ENCODE data around the gene AIPL1.

DNA sequence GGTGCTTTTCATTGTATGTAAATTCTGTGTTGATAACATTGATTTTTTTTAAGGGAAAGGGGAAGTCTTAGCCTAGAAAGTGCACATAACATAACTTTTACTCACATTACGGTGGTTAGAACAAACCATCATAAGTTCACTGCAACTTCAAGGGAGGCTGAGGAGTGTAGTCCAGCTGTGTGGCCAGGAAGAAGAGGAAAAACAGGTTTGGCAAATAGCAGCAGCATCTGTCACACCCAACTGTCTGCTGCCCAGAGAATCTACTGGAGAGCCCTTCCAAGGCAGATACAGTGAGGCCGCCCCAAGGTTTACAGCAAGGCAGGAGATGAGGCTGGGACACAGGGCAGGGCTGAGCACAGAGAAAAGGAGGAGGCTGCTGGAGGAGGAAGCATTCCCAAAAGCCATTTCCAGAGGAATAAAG lies 60.6 kb downstream of the AIPL1 start:
- TF ChIP-seq SUZ12 (IDR thresholded peaks at IDR 0.05) (no peak), BHLHE40 (IDR thresholded peaks at IDR 0.05; ENCODE audit: borderline replicate concordance) (no peak), L3MBTL2 (conservative IDR thresholded peaks at IDR 0.05) (no peak), FOXM1 (IDR thresholded peaks at IDR 0.05; ENCODE audit: borderline replicate concordance) (no peak), FOXA1 (IDR thresholded peaks at IDR 0.05) (no peak), FOXK2 (IDR thresholded peaks at IDR 0.05) (no peak), TARDBP (IDR thresholded peaks at IDR 0.05) (no peak), ARNT (IDR thresholded peaks at IDR 0.05) (no peak), SP1 (IDR thresholded peaks at IDR 0.05) (no peak), LEF1 (IDR thresholded peaks at IDR 0.05; ENCODE audit: borderline replicate concordance) (no peak)
- TF ChIP-seq, protein P1, sequence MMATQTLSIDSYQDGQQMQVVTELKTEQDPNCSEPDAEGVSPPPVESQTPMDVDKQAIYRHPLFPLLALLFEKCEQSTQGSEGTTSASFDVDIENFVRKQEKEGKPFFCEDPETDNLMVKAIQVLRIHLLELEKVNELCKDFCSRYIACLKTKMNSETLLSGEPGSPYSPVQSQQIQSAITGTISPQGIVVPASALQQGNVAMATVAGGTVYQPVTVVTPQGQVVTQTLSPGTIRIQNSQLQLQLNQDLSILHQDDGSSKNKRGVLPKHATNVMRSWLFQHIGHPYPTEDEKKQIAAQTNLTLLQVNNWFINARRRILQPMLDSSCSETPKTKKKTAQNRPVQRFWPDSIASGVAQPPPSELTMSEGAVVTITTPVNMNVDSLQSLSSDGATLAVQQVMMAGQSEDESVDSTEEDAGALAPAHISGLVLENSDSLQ (IDR thresholded peaks at IDR 0.05), result no peak
